Stimulated activated CD4-positive, alpha-beta T cell treated with anti-CD3 and anti-CD28 coated beads, TNF-alpha, amount 100 ng/mL, for 4 hours (primary cell): ENCODE data around the gene SREK1IP1.

Source experiments
- DNase-seq, 3 experiments: peaks; one replicate each; pipeline ENCODE4 v3.0.0-alpha.2; 2020; ENCODE audit warnings: low read depth in 3 of 3

The SREK1IP1 gene

DNA sequence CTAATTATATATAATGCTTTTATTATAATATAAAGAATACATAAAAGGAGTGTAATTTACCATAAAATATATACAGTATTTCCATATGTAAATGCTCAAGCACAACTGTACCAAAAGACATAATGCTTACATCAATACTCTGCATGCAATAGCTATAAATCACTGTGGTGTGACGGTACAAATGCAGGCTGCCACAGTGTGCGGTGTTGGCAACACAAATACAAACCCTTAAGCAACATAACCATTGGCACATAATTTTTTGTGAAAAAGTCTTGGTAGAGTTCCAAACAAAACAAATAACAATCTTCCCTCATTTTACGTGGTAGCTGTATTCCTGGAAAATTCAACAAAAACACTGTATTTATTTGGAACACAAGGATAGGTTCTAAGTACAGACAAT is 80.1 kb downstream of the SREK1IP1 start:
- no peak for DNase-seq

DNA sequence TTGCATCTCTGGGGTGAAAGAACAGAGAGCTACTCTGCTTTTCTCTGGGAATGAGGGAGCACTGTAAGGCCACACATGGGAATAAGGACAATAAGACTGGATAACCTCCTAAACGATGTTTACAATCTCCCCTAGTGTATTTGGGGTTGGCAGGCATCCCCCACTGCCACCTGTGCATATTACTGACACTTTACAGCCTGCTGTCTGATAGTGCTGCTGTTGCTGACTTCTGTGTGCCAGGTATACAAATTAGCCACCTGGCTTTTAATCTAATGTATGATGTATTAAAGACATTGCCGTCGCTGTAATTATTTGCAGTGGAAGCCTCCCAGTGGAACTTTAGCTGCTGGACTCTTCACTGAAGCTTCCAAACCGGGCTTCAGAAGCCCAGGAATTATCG is 82.6 kb downstream of the SREK1IP1 start:
- DNase-seq = no peak

DNA sequence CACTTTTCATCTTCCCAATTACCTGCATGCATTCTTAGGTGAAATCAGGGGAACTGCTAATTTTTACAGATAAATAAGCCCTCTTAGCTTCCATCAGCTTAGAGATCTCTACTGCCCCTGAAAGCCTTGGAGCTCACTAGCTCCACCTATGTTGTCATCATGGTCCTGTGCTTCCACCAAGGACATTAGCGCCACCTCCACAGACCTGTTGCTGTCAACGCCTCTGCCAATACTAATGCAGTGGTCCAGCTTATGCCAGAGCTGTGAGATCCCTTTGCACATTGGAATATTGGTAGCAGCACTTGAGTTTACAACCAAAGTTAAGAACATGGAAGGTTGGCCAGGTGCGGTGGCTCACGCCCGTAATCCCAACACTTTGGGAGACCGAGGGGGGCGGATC is 85.9 kb downstream of the SREK1IP1 start:
- DNase-seq = no peak

DNA sequence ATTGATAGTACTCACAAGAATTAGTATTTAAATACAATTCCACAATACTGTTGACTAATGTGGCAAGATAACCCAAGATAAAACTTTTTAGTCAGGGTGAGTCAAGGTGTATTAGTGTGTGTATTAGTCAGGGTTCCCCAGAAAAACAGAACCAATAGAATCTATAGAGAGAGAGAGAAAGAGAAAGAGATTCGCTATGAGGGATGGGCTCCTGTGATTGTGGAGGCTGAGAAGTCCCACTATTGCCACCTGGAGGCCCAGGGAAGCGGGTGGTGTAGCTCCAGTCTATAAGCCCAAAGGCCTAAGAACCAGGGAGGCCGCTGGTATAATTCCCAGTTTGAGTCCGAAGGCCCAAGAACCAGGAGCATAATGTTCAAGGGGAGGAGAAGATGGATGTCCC is 88.2 kb downstream of the SREK1IP1 start:
- DNase-seq = no peak

GRCh38 chr5:64678374-64678773 is 90.1 kb downstream of the SREK1IP1 start:
- DNase-seq = no peak

DNA sequence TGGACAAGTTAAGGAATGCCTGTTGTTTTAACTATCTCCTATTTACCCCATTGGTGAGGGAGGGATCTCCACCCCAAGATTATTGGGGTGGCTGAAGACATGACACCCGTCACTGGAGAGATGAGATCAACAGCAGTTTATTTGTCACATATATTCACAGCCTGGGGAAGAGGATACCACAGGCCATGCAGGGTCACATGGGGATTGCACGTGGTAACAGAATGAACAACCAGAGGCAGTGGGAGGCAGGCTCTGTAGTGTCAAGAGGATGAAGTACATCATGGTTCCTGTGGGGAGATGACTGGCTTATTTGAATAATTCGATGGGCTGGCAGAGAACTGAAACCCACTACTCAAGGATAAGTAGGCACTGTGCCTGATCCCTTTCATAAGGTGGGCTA is 96.8 kb downstream of the SREK1IP1 start:
- DNase-seq = no peak

DNA sequence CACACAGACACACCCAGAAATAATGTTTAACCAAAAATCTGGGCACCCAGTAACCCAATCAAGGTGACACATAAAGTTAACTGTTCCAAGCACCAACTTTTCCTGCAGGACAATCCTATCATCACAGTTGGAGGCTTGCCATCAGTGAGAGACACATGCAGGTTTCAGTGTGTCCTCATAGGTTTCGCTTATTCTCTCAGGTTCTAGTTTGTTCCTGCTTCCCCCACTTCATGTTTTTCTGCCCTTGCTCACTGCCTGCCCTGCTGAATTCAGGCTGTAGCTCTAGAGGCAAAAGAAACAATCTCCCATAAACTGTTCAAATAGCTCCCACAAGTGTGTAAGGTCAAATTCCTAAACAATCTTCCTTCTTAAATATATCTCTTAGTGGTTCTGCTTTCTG is 98.2 kb downstream of the SREK1IP1 start:
- DNase-seq = no peak
